IMR-90 (cell line): Measurements from ENCODE around the gene NR6A1.

ENCODE experiments used
- FOS ChIP-seq: fragments of 150-350 bp; IDR thresholded peaks from 2 replicates; pipeline ENCODE4 v1.6.1; 2016; ENCODE audit warnings: low read depth, low read length
- MAZ ChIP-seq: IDR thresholded peaks from 2 replicates; pipeline ENCODE4 v1.6.1; 2012; ENCODE audit warnings: low read depth, mild to moderate bottlenecking, low read length, improper control_type of control experiment, moderate library complexity, borderline replicate concordance
- POLR2A ChIP-seq: IDR thresholded peaks from 2 replicates; pipeline ENCODE4 v1.6.1; 2012; ENCODE audit warnings: mild to moderate bottlenecking, low read depth, low read length
- TF ChIP-seq, protein P1 (sequence below): conservative IDR thresholded peaks from 2 replicates; pipeline ENCODE4 v1.5.1; 2012; ENCODE audit warnings: mild to moderate bottlenecking, low read depth, low read length, improper control_type of control experiment

DNA sequence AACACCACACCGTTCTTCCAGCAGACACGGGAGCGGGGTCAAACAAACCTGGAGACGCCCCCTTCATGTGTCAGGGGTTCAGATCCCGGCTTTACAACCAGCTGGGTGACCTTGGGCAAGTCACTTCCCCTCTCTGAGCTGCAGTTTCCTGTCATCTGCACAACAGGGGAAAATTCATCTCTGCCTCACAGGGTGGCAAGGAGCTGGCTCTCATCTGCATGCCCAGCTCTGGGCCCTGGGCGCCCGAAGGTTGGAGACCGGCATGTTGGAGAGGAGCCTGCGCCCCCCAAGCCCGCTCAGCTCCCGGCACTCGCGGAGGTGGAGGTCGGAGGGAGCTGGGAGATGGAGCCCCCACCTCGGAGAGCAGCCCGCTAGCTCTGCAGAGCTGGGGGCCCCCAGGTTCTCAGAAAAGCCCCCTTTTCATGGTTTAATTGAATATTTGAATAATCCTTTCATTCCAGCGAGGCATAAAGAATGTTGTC, 284.3 kb downstream of the NR6A1 start:
- TF ChIP-seq MAZ, result no peak
- TF ChIP-seq, protein P1, sequence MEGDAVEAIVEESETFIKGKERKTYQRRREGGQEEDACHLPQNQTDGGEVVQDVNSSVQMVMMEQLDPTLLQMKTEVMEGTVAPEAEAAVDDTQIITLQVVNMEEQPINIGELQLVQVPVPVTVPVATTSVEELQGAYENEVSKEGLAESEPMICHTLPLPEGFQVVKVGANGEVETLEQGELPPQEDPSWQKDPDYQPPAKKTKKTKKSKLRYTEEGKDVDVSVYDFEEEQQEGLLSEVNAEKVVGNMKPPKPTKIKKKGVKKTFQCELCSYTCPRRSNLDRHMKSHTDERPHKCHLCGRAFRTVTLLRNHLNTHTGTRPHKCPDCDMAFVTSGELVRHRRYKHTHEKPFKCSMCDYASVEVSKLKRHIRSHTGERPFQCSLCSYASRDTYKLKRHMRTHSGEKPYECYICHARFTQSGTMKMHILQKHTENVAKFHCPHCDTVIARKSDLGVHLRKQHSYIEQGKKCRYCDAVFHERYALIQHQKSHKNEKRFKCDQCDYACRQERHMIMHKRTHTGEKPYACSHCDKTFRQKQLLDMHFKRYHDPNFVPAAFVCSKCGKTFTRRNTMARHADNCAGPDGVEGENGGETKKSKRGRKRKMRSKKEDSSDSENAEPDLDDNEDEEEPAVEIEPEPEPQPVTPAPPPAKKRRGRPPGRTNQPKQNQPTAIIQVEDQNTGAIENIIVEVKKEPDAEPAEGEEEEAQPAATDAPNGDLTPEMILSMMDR, result no peak
- no peak for TF ChIP-seq FOS
- TF ChIP-seq POLR2A, result no peak
